ENCODE measurements around the gene UCN3.
"Not testable (repeated sequence)": the region's sequence is repeated elsewhere in the genome, so short reads cannot be mapped to it uniquely, and the experiment has no call there.

Gene UCN3

GRCh38 chr10:5404208-5405041, 39.7 kb downstream of the UCN3 start, which contains the start of gene TUBAL3:
Gene TUBAL3 (minus strand): TSS chr10:5404828. CDS start chr10:5404792, 36 bp downstream.
- in situ Hi-C loops (cut with HindIII; ENCODE audit: low sequenced_read_pairs): no loop called here

DNA sequence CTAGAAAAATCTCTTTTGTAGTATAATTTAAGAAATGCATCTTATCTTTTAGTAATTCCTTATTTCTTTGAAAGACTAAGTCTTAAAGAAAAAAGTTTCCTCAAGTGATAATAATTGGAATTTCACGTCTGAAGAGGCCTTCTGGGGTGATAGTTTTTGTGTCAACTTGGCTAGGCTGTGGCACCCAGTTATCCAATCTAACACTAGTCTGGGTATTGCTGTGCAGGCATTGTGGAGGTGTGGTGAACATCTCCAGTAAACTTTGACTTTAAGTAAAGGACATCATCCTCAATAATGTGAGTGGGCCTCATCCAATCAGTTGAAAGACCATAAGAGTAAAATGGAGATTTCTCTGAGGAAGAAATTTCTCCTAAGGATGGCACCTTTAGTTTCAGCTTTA, 42.2 kb downstream of the UCN3 start:
- in situ Hi-C loops (cut with HindIII; ENCODE audit: low sequenced_read_pairs): no loop called here

GRCh38 chr10:5410787-5411186, 46.0 kb downstream of the UCN3 start:
- in situ Hi-C loops (cut with HindIII; ENCODE audit: low sequenced_read_pairs): not testable (repeated sequence)

GRCh38 chr10:5411941-5412276, 47.1 kb downstream of the UCN3 start:
- in situ Hi-C loops (cut with HindIII; ENCODE audit: low sequenced_read_pairs): no loop called here

DNA sequence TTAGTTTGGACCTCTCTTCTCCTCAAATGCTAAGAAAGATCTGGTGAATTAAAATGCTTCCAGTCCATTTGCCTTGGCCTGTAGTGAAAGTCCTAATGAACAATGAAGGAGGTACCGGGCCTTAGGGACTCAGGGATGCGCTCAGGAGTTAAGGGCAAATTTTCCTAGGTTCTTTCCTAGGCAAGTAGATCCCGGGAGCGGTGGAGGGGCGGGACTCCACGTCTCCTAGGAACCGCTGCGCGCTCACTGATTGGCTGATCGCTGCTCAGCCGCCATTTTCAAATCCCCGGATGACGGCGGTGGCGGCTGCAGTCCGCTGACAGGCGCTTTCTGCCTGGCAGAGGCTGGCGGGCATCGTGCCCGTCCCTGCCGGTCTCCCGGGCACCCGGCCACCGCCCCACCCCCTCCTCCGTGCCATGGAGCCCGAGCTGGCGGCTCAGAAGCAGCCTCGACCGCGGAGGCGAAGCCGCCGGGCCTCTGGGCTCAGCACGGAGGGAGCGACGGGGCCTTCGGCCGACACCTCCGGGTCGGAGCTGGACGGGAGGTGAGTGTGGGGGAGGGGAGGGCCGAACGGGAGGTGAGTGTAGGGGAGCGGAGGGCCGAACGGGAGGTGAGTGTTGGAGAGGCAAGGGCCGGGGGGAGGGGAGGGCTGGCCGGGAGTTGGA, 47.6 kb downstream of the UCN3 start, which contains the start of gene NET1:
TSS of gene NET1 (plus strand) at position 281 of the 665 bp plus-strand sequence. CDS start at position 417, 136 bp downstream.
- in situ Hi-C loops (cut with HindIII; ENCODE audit: low sequenced_read_pairs): no loop called here

- in situ Hi-C loops (cut with HindIII; ENCODE audit: low sequenced_read_pairs): no loop called here
Observed at GRCh38 chr10:5413012-5413938, 48.5 kb downstream of the UCN3 start.

DNA sequence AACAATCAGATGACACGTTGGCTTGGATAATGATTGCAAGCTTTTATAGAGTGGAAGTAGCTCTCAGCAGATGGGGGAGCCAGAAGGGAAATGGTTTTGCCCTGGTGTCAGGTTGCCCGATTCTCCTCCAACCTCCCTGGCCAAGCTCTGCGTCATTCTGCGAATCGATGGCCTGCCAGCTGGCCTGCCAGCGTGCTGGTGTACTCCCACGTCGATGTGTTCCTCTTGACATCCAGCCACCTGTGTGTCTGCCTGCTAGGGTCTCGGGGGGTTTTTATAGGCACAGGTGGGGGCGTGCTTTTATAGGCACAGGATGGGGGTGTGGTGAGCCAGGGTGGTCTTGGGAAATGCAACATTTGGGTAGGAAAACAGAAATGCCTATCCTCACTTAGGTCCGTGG, 52.2 kb downstream of the UCN3 start:
- in situ Hi-C loops (cut with HindIII; ENCODE audit: low sequenced_read_pairs): no loop called here

GRCh38 chr10:5418584-5418983, 53.8 kb downstream of the UCN3 start:
- in situ Hi-C loops (cut with HindIII; ENCODE audit: low sequenced_read_pairs): no loop called here

GRCh38 chr10:5419466-5420094, 54.8 kb downstream of the UCN3 start:
- in situ Hi-C loops (cut with HindIII; ENCODE audit: low sequenced_read_pairs): no loop called here

DNA sequence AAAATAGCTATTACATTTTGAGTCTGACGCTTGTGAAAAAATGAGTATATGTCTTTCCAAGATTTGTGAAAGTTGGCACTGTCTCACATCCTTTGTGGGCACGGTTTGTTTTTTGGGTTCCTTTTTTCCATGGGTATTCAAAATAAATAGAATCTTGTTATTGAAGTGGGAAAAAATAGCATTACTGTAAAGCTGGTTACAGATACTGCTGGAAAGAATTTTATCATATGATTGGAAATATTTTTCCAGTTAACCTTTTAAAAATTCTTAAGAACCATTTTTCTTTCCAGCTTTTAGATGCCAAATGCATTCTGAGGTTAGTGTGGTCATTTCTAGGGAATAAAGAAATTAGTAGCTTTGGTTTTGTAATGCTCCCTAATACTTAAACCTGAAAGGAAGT, 59.0 kb downstream of the UCN3 start:
- in situ Hi-C loops (cut with HindIII; ENCODE audit: low sequenced_read_pairs): no loop called here
